GM19238 (cell line): ENCODE measurements around the gene CUX1.
A peak's percentile ranks its signal among the peaks of the same experiment; 100 is the strongest.

ENCODE experiments used
- DNase-seq: peaks from one replicate; pipeline ENCODE4 v3.0.0; 2011; ENCODE audit warnings: low spot score; ENCODE audit not compliant: insufficient read length

The CUX1 gene

GRCh38 chr7:102258749-102259107, 441.3 kb downstream of the CUX1 start:
- DNase-seq: no peak

GRCh38 chr7:102260856-102261255, 443.4 kb downstream of the CUX1 start:
- DNase-seq: no peak

GRCh38 chr7:102261451-102261850, 444.0 kb downstream of the CUX1 start:
- DNase-seq: no peak

GRCh38 chr7:102262546-102262945, 445.1 kb downstream of the CUX1 start:
- DNase-seq: no peak

GRCh38 chr7:102264367-102264891, 447.0 kb downstream of the CUX1 start:
- DNase-seq: no peak

GRCh38 chr7:102266541-102266940, 449.1 kb downstream of the CUX1 start:
- DNase-seq: no peak

- DNase-seq: no peak
Measured at GRCh38 chr7:102268635-102269034, 451.2 kb downstream of the CUX1 start.

GRCh38 chr7:102270178-102270887, 452.9 kb downstream of the CUX1 start:
- DNase-seq: no peak

- no peak for DNase-seq
Measured at GRCh38 chr7:102271158-102271798, 453.9 kb downstream of the CUX1 start.

GRCh38 chr7:102272075-102272916, 454.9 kb downstream of the CUX1 start:
- DNase-seq: peak; percentile 79

GRCh38 chr7:102272917-102273748, 455.7 kb downstream of the CUX1 start:
- no peak for DNase-seq

GRCh38 chr7:102273749-102274712, 456.6 kb downstream of the CUX1 start:
- DNase-seq: no peak

- no peak for DNase-seq
Measured at GRCh38 chr7:102275123-102275703, 457.8 kb downstream of the CUX1 start.

GRCh38 chr7:102277901-102278300, 460.5 kb downstream of the CUX1 start:
- no peak for DNase-seq

- DNase-seq: peak; percentile 84
Measured at GRCh38 chr7:102279537-102280400, 462.3 kb downstream of the CUX1 start.

- no peak for DNase-seq
Measured at GRCh38 chr7:102280521-102280920, 463.1 kb downstream of the CUX1 start.

GRCh38 chr7:102281785-102282184, 464.4 kb downstream of the CUX1 start:
- no peak for DNase-seq

- DNase-seq: no peak
Measured at GRCh38 chr7:102282465-102283362, 465.3 kb downstream of the CUX1 start.
